ENCODE results near the gene PKN2. TPM values are rescaled to one million over a fixed set of nuclear protein-coding genes. Genes with fewer than 3 reads are reported as not detected.

Gene PKN2
- total RNA-seq, 1 donor from 2014 or later, result 37.5 TPM

- FAIRE-seq (no peak), DNase-seq (ENCODE audit: low read depth) (peak; percentile 59)
- Mint-ChIP-seq H3K4me1 (ENCODE audit: low read depth, unreplicated experiment) (peaks cover 14% of the 10 kb centered on the region), H3K9me3 (ENCODE audit: unreplicated experiment) (peaks cover 3% of the 10 kb centered on the region), H3K27ac (ENCODE audit: unreplicated experiment) (no peak overlapping the region), H3K27me3 (ENCODE audit: low read depth, unreplicated experiment) (no peaks in the 10 kb centered on the region), H3K36me3 (ENCODE audit: low read depth, unreplicated experiment) (peaks cover 1% of the 10 kb centered on the region), H3K4me3 (ENCODE audit: unreplicated experiment) (no peak overlapping the region)
- H3K27ac ChIP-seq (ENCODE audit: low read depth, low read length), result no peak overlapping the region
- H3K4me1 ChIP-seq (ENCODE audit: insufficient read depth, low read length), result no peaks in the 10 kb centered on the region
- peak overlapping the region; percentile 7 for H3K9ac ChIP-seq (ENCODE audit: low read length)
- peaks cover 27% of the 10 kb centered on the region for H4K20me1 ChIP-seq (ENCODE audit: insufficient read depth, low read length)
- no peak overlapping the region for H2AFZ ChIP-seq (ENCODE audit: low read depth, low read length)
- H3K79me2 ChIP-seq (ENCODE audit: insufficient read depth, low read length), result peaks cover 52% of the 10 kb centered on the region
- TF ChIP-seq EZH2 (IDR thresholded peaks at IDR 0.05; ENCODE audit: insufficient read depth, low read length) (no peak), CTCF (IDR thresholded peaks at IDR 0.05; ENCODE audit: insufficient read depth, low read depth, low read length) (no peak)
- no peaks in the 10 kb centered on the region for H3K27me3 ChIP-seq (ENCODE audit: insufficient read depth, low read length)
- H3K36me3 ChIP-seq (ENCODE audit: insufficient read depth, low read length), result no peaks in the 10 kb centered on the region
- no peak overlapping the region for H3K4me3 ChIP-seq (ENCODE audit: insufficient read depth, low read depth, low read length)
- no peaks in the 10 kb centered on the region for H3K9me3 ChIP-seq (ENCODE audit: insufficient read depth, low read depth, low read length)
- H3K4me2 ChIP-seq (ENCODE audit: low read length), result no peak overlapping the region
Observed at GRCh38 chr1:88741413-88741812, 57.3 kb downstream of the PKN2 start.

GRCh38 chr1:88742531-88742930, 58.5 kb downstream of the PKN2 start:
- TF ChIP-seq EZH2 (IDR thresholded peaks at IDR 0.05; ENCODE audit: insufficient read depth, low read length) (no peak), CTCF (IDR thresholded peaks at IDR 0.05; ENCODE audit: insufficient read depth, low read depth, low read length) (no peak)
- no peaks in the 10 kb centered on the region for H3K27me3 Mint-ChIP-seq (ENCODE audit: low read depth, unreplicated experiment)
- Histone ChIP-seq H3K9ac (ENCODE audit: low read length) (no peak overlapping the region), H3K36me3 (ENCODE audit: insufficient read depth, low read length) (no peaks in the 10 kb centered on the region), H3K27me3 (ENCODE audit: insufficient read depth, low read length) (no peaks in the 10 kb centered on the region), H2AFZ (ENCODE audit: low read depth, low read length) (no peak overlapping the region), H4K20me1 (ENCODE audit: insufficient read depth, low read length) (peaks cover 16% of the 10 kb centered on the region), H3K9me3 (ENCODE audit: insufficient read depth, low read depth, low read length) (no peaks in the 10 kb centered on the region), H3K4me3 (ENCODE audit: insufficient read depth, low read depth, low read length) (no peak overlapping the region), H3K4me1 (ENCODE audit: insufficient read depth, low read length) (no peaks in the 10 kb centered on the region), H3K4me2 (ENCODE audit: low read length) (no peak overlapping the region), H3K79me2 (ENCODE audit: insufficient read depth, low read length) (peaks cover 41% of the 10 kb centered on the region), H3K27ac (ENCODE audit: low read depth, low read length) (no peak overlapping the region)
- DNase-seq (ENCODE audit: low read depth), result no peak
- H3K4me3 Mint-ChIP-seq (ENCODE audit: unreplicated experiment), result no peak overlapping the region
- FAIRE-seq, result no peak
- peaks cover 1% of the 10 kb centered on the region for H3K9me3 Mint-ChIP-seq (ENCODE audit: unreplicated experiment)
- H3K36me3 Mint-ChIP-seq (ENCODE audit: low read depth, unreplicated experiment), result peaks cover 4% of the 10 kb centered on the region
- peaks cover 13% of the 10 kb centered on the region for H3K4me1 Mint-ChIP-seq (ENCODE audit: low read depth, unreplicated experiment)
- no peak overlapping the region for H3K27ac Mint-ChIP-seq (ENCODE audit: unreplicated experiment)

- no peak overlapping the region for H3K4me2 ChIP-seq (ENCODE audit: low read length)
- no peaks in the 10 kb centered on the region for H3K27me3 Mint-ChIP-seq (ENCODE audit: low read depth, unreplicated experiment)
- DNase-seq (ENCODE audit: low read depth) (no peak), FAIRE-seq (no peak)
- H3K9me3 Mint-ChIP-seq (ENCODE audit: unreplicated experiment), result no peaks in the 10 kb centered on the region
- H2AFZ ChIP-seq (ENCODE audit: low read depth, low read length), result no peak overlapping the region
- H3K4me1 ChIP-seq (ENCODE audit: insufficient read depth, low read length), result no peaks in the 10 kb centered on the region
- H4K20me1 ChIP-seq (ENCODE audit: insufficient read depth, low read length), result no peaks in the 10 kb centered on the region
- H3K4me3 Mint-ChIP-seq (ENCODE audit: unreplicated experiment), result no peak overlapping the region
- H3K9ac ChIP-seq (ENCODE audit: low read length), result no peak overlapping the region
- no peak overlapping the region for H3K27ac Mint-ChIP-seq (ENCODE audit: unreplicated experiment)
- no peaks in the 10 kb centered on the region for H3K9me3 ChIP-seq (ENCODE audit: insufficient read depth, low read depth, low read length)
- H3K4me3 ChIP-seq (ENCODE audit: insufficient read depth, low read depth, low read length), result no peak overlapping the region
- peaks cover 5% of the 10 kb centered on the region for H3K4me1 Mint-ChIP-seq (ENCODE audit: low read depth, unreplicated experiment)
- H3K79me2 ChIP-seq (ENCODE audit: insufficient read depth, low read length), result peaks cover 25% of the 10 kb centered on the region
- H3K36me3 ChIP-seq (ENCODE audit: insufficient read depth, low read length), result no peaks in the 10 kb centered on the region
- TF ChIP-seq CTCF (IDR thresholded peaks at IDR 0.05; ENCODE audit: insufficient read depth, low read depth, low read length), result no peak
- TF ChIP-seq EZH2 (IDR thresholded peaks at IDR 0.05; ENCODE audit: insufficient read depth, low read length), result no peak
- no peak overlapping the region for H3K27ac ChIP-seq (ENCODE audit: low read depth, low read length)
- H3K36me3 Mint-ChIP-seq (ENCODE audit: low read depth, unreplicated experiment), result peaks cover 4% of the 10 kb centered on the region
- no peaks in the 10 kb centered on the region for H3K27me3 ChIP-seq (ENCODE audit: insufficient read depth, low read length)
Observed at GRCh38 chr1:88744142-88744541, 60.1 kb downstream of the PKN2 start.

All from astrocyte (in vitro differentiated cells and primary cell).